GDM1 (cell line): ENCODE results near the gene SPC24.

ENCODE experiments used
- DNase-seq: peaks from one replicate; lab custom pipeline; 2025; lab: John Stamatoyannopoulos, UW

The SPC24 gene

GRCh38 chr19:11155373-11156120, at the start of gene SPC24:
SPC24 (minus strand) TSS chr19:11155782; CDS start chr19:11155776, 6 bp downstream.
- peak; percentile 97 for DNase-seq

- DNase-seq, result peak; percentile 30
These were observed 49.4 kb upstream of the SPC24 start for GRCh38 chr19:11204943-11205349.

GRCh38 chr19:11204076-11204602, 48.6 kb upstream of the SPC24 start:
- DNase-seq, result no peak

- peak; percentile 15 for DNase-seq
These were observed 47.9 kb upstream of the SPC24 start for GRCh38 chr19:11203194-11204075.

GRCh38 chr19:11202488-11203193, 47.1 kb upstream of the SPC24 start:
- no peak for DNase-seq

GRCh38 chr19:11201791-11202190, 46.2 kb upstream of the SPC24 start:
- no peak for DNase-seq

- no peak for DNase-seq
These were observed 45.3 kb upstream of the SPC24 start for GRCh38 chr19:11200931-11201330.

GRCh38 chr19:11200015-11200574, 44.5 kb upstream of the SPC24 start:
- no peak for DNase-seq

- DNase-seq, result no peak
These were observed 43.9 kb upstream of the SPC24 start for GRCh38 chr19:11199517-11199916.

- no peak for DNase-seq
These were observed 43.3 kb upstream of the SPC24 start for GRCh38 chr19:11198769-11199424.

GRCh38 chr19:11198175-11198534, 42.6 kb upstream of the SPC24 start:
- DNase-seq, result no peak

- DNase-seq, result peak; percentile 77
These were observed 42.0 kb upstream of the SPC24 start, which contains the start of gene KANK2 for GRCh38 chr19:11197291-11198174. KANK2 (minus strand) TSS chr19:11197545; CDS start chr19:11194511, 3,034 bp downstream.

GRCh38 chr19:11196406-11197287, 41.1 kb upstream of the SPC24 start:
- DNase-seq, result no peak

- no peak for DNase-seq
These were observed 40.1 kb upstream of the SPC24 start for GRCh38 chr19:11195681-11196080.

GRCh38 chr19:11194656-11195558, 39.3 kb upstream of the SPC24 start:
- no peak for DNase-seq

- no peak for DNase-seq
These were observed 38.6 kb upstream of the SPC24 start for GRCh38 chr19:11194173-11194572.

GRCh38 chr19:11192957-11193939, 37.7 kb upstream of the SPC24 start:
- no peak for DNase-seq
